Prostate gland (tissue), 2 donors: ENCODE results near the gene MREG. TPM values are rescaled to one million over a fixed set of nuclear protein-coding genes. Genes with fewer than 3 reads are reported as not detected.
A peak's percentile ranks its signal among the peaks of the same experiment; 100 is the strongest.
"Not testable (repeated sequence)": the region's sequence is repeated elsewhere in the genome, so short reads cannot be mapped to it uniquely, and the experiment has no call there.

ENCODE experiments used
- DNase-seq: peaks from one replicate; pipeline ENCODE4 v3.0.0-alpha.2; 2019; ENCODE audit warnings: low spot score
- H3K27ac ChIP-seq, 2 donors: fragments of 200-600 bp; sonication (generic); 2 replicates each; pipeline ENCODE4 v1.5.1; 2017 to 2019
- H3K27me3 ChIP-seq: fragments of 200-600 bp; sonication (generic); replicated peaks from 2 replicates; pipeline ENCODE4 v1.5.1; 2019; ENCODE audit not compliant: insufficient read depth
- H3K36me3 ChIP-seq, 2 donors: fragments of 200-600 bp; sonication (generic); 1 replicate in 1 of 2; 2 replicates in 1 of 2; pipeline versions ENCODE4 v1.5.1 to v1.8.1; 2017 to 2019
- H3K4me1 ChIP-seq: fragments of 200-600 bp; sonication (generic); replicated peaks from 2 replicates; pipeline ENCODE4 v1.5.1; 2019
- H3K4me3 ChIP-seq, 2 donors: fragments of 200-600 bp; sonication (generic); 2 replicates each; pipeline ENCODE4 v1.5.1; 2017 to 2019
- H3K9me3 ChIP-seq: fragments of 200-600 bp; sonication (generic); 2 replicates; pipeline ENCODE4 v1.5.1; 2017
- POLR2A ChIP-seq: fragments of 450-650 bp; IDR thresholded peaks from one replicate; pipeline ENCODE4 v1.6.1; 2016; ENCODE audit warnings: antibody characterized with exemption, mild to moderate bottlenecking
- POLR2AphosphoS5 ChIP-seq: sonication (generic); formaldehyde crosslinking; IDR thresholded peaks from one replicate; pipeline ENCODE4 v1.6.1; 2017; ENCODE audit warnings: antibody characterized with exemption
- WGBS: methylation state at CpG from one replicate; pipeline ENCODE4 v1.1.5; 2018; 5-methylcytosine and 5-hydroxymethylcytosine counted together
- intact Hi-C: fragments of 100-400 bp; cut with DNase I; formaldehyde crosslinking; loops from one replicate; pipeline ENCODE4 v1.14.2; 2022
- total RNA-seq, 2 donors: library from RNA; depleted of rRNA; stranded (reverse); fragments of >200 nt; gene quantifications; one replicate each; pipeline ENCODE4 v1.1.0, GENCODE V29; 2016
- TF ChIP-seq, protein P1 (sequence below), 4 experiments: fragments of 200-600 bp in 2 of 4; fragments of 450-650 bp in 2 of 4; sonication (generic) in 2 of 4; IDR thresholded peaks; 1 replicate in 3 of 4; 2 replicates in 1 of 4; pipeline ENCODE4 v1.5.1; 2016 to 2019; ENCODE audit warnings: antibody characterized with exemption in 4 of 4, mild to moderate bottlenecking in 2 of 4, moderate library complexity in 2 of 4

Gene MREG
- total RNA-seq, 2 donors from 2014 or later, result 9.0 to 9.5 TPM

DNA sequence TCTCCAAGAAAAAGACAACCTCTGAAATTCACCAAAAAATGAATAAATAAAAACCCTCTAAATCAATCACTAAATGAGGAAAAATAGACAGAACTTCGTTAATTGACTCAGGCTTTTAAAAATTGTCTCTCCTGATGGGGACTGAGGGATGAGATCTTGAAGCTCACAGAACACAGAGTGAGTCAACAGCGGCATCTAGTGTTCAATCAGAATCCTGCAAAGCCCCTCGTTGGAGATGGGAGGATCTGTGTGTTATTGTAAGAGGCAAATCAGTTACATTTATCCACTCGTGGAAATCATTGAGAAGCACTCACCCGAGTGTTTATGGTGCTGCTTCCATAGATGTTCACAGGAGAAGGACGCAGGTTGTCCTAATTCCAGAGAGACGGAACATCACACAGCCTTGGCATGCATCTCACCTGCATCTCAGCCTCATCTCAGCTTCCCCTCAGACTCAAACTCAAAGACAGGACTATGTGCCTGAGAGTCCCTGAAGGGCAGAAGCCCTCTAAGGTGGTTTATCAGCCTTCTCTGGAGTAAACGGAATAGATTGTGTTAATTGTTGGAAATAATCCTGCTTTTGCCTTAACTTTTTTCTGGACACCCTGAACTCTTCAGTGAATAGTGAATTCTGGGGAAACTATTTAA lies 82.0 kb downstream of the MREG start:
- Histone ChIP-seq H3K36me3 (no peaks in the 10 kb centered on the region), H3K27me3 (no peaks in the 10 kb centered on the region), H3K4me1 (no peaks in the 10 kb centered on the region), H3K9me3 (no peaks in the 10 kb centered on the region), H3K27ac (no peak overlapping the region), H3K4me3 (no peak overlapping the region)
- intact Hi-C loops, result no loop called here
- DNase-seq, result peak; percentile 46
- no peak for TF ChIP-seq POLR2A
- TF ChIP-seq, protein P1, sequence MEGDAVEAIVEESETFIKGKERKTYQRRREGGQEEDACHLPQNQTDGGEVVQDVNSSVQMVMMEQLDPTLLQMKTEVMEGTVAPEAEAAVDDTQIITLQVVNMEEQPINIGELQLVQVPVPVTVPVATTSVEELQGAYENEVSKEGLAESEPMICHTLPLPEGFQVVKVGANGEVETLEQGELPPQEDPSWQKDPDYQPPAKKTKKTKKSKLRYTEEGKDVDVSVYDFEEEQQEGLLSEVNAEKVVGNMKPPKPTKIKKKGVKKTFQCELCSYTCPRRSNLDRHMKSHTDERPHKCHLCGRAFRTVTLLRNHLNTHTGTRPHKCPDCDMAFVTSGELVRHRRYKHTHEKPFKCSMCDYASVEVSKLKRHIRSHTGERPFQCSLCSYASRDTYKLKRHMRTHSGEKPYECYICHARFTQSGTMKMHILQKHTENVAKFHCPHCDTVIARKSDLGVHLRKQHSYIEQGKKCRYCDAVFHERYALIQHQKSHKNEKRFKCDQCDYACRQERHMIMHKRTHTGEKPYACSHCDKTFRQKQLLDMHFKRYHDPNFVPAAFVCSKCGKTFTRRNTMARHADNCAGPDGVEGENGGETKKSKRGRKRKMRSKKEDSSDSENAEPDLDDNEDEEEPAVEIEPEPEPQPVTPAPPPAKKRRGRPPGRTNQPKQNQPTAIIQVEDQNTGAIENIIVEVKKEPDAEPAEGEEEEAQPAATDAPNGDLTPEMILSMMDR (IDR thresholded peaks at IDR 0.05), result peak; percentile 56 to 85 (median 79)
- no peak for TF ChIP-seq POLR2AphosphoS5
- 6% methylated on average over 8 of the region's 8 CpGs for WGBS

DNA sequence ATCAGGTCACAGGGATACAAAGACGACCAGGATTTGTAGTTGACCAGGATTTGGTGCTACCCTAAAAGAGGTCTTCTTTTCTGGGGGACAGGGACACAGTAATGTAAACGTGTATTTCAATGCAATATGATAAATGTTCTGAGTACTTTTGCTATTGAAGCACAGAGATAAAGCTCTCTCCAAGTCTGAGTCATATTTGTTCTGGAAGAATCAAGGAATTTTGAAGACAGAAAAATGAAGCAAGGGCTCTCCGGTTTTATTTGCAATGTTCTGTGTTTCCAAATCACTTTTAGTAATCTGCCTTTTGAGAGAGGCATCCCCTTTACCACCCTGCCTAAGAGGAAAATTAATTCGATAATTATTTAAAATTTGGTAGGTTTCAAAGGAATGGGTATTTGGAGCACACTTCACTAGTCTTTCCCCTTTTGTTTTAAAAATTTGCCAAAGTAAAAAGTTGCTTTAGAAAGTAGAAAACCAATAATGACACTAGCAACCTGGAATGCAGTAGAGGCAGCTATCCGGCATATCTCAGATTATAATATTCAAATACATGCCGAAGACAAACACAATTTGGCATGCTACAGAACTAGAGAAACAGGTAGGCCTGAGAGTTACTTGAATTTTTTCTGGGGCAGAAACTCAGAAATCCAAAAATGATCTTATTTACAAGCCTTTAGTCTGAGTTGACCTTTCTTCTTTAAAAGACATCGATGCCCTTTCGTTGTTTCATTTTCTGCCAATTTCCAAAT lies 82.7 kb downstream of the MREG start:
- WGBS, result 54% methylated on average over 8 of the region's 8 CpGs
- Histone ChIP-seq H3K36me3 (no peaks in the 10 kb centered on the region), H3K27me3 (no peaks in the 10 kb centered on the region), H3K9me3 (no peaks in the 10 kb centered on the region), H3K4me1 (no peaks in the 10 kb centered on the region), H3K4me3 (no peak overlapping the region), H3K27ac (no peak overlapping the region)
- TF ChIP-seq, protein P1 (IDR thresholded peaks at IDR 0.05), result no peak
- TF ChIP-seq POLR2AphosphoS5, result no peak
- TF ChIP-seq POLR2A, result no peak
- no peak for DNase-seq
- intact Hi-C loops, result no loop called here

DNA sequence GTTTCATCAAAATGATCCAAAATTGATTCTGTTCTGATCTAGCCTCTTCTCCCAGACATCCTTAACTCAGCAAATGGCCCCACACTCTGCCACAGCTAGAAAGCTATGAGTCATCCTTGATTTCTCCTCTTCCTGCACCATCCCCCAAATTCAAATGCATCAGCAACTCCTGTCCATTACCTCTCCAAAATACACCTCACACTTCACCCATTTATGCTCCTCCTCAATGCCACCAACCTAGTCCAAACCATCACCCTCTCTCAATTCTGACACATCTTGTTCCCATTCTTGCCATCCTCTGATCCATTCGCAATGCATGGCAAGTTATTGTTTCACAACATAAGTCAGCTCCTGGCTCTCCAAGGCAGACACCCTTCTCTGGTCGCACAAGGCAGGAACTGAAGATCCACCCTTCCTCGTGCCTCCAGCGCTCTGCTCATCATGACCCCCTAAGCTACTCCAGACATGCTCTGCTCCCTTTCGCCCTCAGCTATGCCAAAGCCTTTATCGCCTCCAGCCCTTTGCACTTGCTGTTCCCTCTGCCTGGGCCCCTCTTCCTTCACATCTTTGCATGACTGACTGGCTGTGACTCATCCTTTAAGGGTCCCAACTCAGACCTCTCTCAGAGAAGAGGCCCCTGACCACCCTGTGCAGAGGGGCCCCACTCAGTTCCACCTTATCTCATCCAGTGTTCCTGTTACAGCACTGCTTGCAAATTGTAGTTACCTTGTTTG lies 83.6 kb downstream of the MREG start:
- Histone ChIP-seq H3K27me3 (no peaks in the 10 kb centered on the region), H3K4me1 (no peaks in the 10 kb centered on the region), H3K36me3 (no peaks in the 10 kb centered on the region), H3K4me3 (no peak overlapping the region), H3K9me3 (no peaks in the 10 kb centered on the region), H3K27ac (no peak overlapping the region)
- TF ChIP-seq, protein P1 (IDR thresholded peaks at IDR 0.05), result no peak
- TF ChIP-seq POLR2A (no peak), POLR2AphosphoS5 (no peak)
- no peak for DNase-seq
- WGBS, result 96% methylated on average over 6 of the region's 6 CpGs
- intact Hi-C loops, result no loop called here

DNA sequence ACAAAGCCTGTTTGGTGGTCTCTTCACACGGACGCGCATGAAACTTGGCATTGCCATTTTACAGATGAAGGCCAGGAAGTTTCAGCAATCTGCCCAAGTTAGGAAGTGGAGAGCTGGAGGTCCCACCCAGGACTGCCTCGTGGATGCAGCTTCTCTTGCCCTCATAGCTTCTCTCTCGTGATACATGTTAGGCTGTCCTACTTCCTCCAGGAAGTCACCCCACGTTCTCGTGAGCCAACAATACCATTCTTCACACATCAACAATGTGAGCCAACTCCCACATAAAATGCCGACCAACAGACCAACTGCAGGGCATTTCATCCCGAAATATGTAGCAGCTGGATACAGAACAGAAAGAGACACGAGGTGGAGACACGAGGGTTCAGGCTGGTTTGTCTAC lies 85.3 kb downstream of the MREG start:
- Histone ChIP-seq H3K9me3 (no peaks in the 10 kb centered on the region), H3K27ac (no peak overlapping the region), H3K27me3 (no peaks in the 10 kb centered on the region), H3K36me3 (no peaks in the 10 kb centered on the region), H3K4me1 (no peaks in the 10 kb centered on the region), H3K4me3 (no peak overlapping the region)
- no peak for DNase-seq
- TF ChIP-seq, protein P1 (IDR thresholded peaks at IDR 0.05), result no peak
- TF ChIP-seq POLR2AphosphoS5 (no peak), POLR2A (no peak)
- WGBS, result 88% methylated on average over 11 of the region's 11 CpGs
- intact Hi-C loops, result no loop called here

DNA sequence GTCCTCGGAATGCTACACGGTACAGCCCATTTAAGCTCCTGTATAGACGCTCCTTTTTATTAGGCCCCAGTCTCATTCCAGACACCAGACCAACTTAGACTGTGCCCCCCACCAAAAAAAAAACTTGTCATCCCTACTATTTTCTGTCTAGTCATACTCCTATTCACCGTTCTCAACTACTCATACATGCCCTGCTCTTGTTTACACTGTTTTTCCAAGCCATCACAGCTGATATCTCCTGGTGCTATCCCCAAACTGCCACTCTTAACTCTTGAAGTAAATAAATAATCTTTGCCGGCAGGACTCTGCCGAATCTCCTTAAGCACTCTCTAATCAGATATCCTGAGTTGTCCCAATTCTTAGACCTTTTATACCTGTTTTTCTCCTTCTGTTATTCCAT lies 86.4 kb downstream of the MREG start:
- H3K36me3 ChIP-seq, H3K4me3 ChIP-seq, H3K4me1 ChIP-seq, H3K27me3 ChIP-seq, DNase-seq, H3K27ac ChIP-seq, intact Hi-C loops, H3K9me3 ChIP-seq: not testable (repeated sequence)
- 89% methylated on average over 6 of the region's 6 CpGs for WGBS
